Common myeloid progenitor, CD34-positive (primary cell): ENCODE measurements around the gene MB.
"Not testable (repeated sequence)": the region's sequence is repeated elsewhere in the genome, so short reads cannot be mapped to it uniquely, and the experiment has no call there.

Source experiments
- CTCF ChIA-PET: fragments of 350-600 bp; sonication (Branson Sonifier 250); formaldehyde crosslinking; loops from one replicate; lab custom pipeline; 2021; ENCODE audit warnings: antibody characterized with exemption; lab: Charles Lee
- POLR2A ChIA-PET: fragments of 350-600 bp; sonication (Branson Sonifier 250); formaldehyde crosslinking; loops from one replicate; lab custom pipeline; 2021; ENCODE audit warnings: antibody characterized with exemption; lab: Charles Lee
- DNase-seq, 3 donors: peaks; one replicate each; pipeline versions ENCODE4 v3.0.0 to v3.0.0-alpha.2; 2013
- H3K27ac ChIP-seq, 2 experiments: 1 replicate in 1 of 2; 2 replicates in 1 of 2; pipeline ENCODE4 v1.7.0; 2013; ENCODE audit warnings: inconsistent platforms in 2 of 2, low read length in 2 of 2, mild to moderate bottlenecking in 2 of 2, low read depth in 1 of 2, moderate library complexity in 1 of 2; ENCODE audit not compliant: severe bottlenecking in 2 of 2, insufficient read depth in 1 of 2, poor library complexity in 1 of 2
- H3K27me3 ChIP-seq, 5 experiments: replicated peaks in 2 of 5; 1 replicate in 3 of 5; 2 replicates in 2 of 5; pipeline versions ENCODE4 v1.6.1 to v1.7.0; 2013; ENCODE audit warnings: low read length in 4 of 5, mild to moderate bottlenecking in 2 of 5, moderate library complexity in 2 of 5, inconsistent platforms in 1 of 5; ENCODE audit not compliant: insufficient read depth in 5 of 5, control insufficient read depth in 4 of 5
- H3K36me3 ChIP-seq, 4 experiments: 1 replicate in 2 of 4; 2 replicates in 2 of 4; pipeline versions ENCODE4 v1.6.1 to v1.7.0; 2013; ENCODE audit warnings: low read length in 3 of 4, control low read depth in 1 of 4, mild to moderate bottlenecking in 1 of 4; ENCODE audit not compliant: control insufficient read depth in 4 of 4, insufficient read depth in 4 of 4
- H3K4me1 ChIP-seq, 4 experiments: 1 replicate in 3 of 4; 2 replicates in 1 of 4; pipeline versions ENCODE4 v1.6.1 to v1.7.1; 2013; ENCODE audit warnings: low read length in 3 of 4, mild to moderate bottlenecking in 3 of 4, control low read depth in 1 of 4, inconsistent platforms in 1 of 4, moderate library complexity in 1 of 4; ENCODE audit not compliant: control insufficient read depth in 4 of 4, insufficient read depth in 4 of 4; ENCODE audit errors: control extremely low read depth in 1 of 4
- H3K4me3 ChIP-seq, 7 experiments: 1 replicate in 4 of 7; 2 replicates in 3 of 7; pipeline versions ENCODE4 v1.5.1 to v1.7.0; 2013; ENCODE audit warnings: mild to moderate bottlenecking in 7 of 7, low read length in 6 of 7, moderate library complexity in 6 of 7, inconsistent platforms in 2 of 7, low read depth in 2 of 7, control low read depth in 1 of 7; ENCODE audit not compliant: insufficient read depth in 4 of 7, control insufficient read depth in 1 of 7; ENCODE audit errors: extremely low read depth in 1 of 7
- H3K9me3 ChIP-seq, 5 experiments: 1 replicate in 4 of 5; 2 replicates in 1 of 5; pipeline versions ENCODE4 v1.6.1 to v1.7.1; 2013; ENCODE audit warnings: low read length in 4 of 5, mild to moderate bottlenecking in 2 of 5, inconsistent platforms in 1 of 5, low read depth in 1 of 5, moderate library complexity in 1 of 5; ENCODE audit not compliant: control insufficient read depth in 4 of 5, insufficient read depth in 2 of 5; ENCODE audit errors: control extremely low read depth in 1 of 5
- whole genome bisulfite sequencing: methylation state at CpG from one replicate; pipeline ENCODE4 v1.1.5; 2013; ENCODE audit not compliant: insufficient coverage; 5-methylcytosine and 5-hydroxymethylcytosine counted together

MB gene

DNA sequence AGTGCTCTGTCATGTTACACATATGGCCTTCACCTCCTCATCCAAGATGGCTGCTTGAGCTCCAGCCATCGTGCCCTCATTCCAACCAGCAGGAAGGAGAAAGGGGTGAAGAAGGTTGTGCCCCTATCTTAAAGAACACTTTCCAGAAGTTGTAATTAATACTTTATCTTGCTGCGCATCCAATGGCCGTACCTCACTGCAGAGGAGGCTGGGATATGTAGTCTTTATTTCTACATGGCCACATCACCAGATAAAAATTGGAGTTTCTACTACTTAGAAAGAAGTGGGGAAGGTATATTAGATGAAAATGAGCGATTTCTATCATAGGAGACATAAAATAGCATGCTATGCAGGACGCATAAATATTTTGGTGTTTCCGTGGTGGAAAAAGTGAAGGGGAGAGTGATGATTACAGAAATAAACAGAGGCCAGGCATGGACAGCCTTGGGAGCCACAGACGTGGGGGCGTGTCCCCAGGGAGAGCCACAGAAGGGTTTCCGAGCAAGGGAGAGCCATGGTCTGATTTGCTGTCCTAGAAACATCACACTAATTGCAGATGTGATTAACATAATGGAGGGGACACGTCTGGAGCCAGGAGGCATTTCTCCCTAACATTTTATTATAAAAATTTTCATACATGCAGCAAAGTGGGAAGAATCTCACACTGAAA lies 8.8 kb upstream of the MB start:
- peaks cover 0 to 19% (median 17%) of the 10 kb centered on the region in 4 experiments for H3K4me1 ChIP-seq
- POLR2A ChIA-PET: no interaction called here

DNA sequence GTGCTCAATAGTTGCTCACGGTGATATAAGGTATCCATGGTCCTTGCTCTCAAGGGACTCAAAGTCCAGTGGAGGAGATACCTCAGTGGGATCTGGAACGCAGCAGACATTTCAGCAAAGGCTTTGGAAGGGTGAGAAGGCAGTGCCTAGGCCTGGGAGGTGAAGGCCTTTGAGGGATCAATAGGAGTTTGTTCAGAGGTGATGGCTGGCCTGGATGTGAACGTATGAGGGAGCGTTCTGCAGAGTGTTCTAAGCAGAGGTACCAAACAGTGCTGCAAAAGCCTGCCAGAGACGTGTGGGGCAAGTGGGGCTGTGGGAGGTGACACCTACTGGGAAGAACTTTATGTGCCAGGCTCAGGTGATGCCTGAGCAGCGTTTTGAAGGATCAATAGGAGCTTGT lies 7.4 kb upstream of the MB start:
- DNase-seq: no peak
- Histone ChIP-seq H3K27ac (no peak overlapping the region), H3K9me3 (no peaks in the 10 kb centered on the region), H3K27me3 (peaks cover 0 to 12% (median 4%) of the 10 kb centered on the region in 5 experiments), H3K4me3 (no peak overlapping the region), H3K4me1 (peaks cover 0 to 14% (median 13%) of the 10 kb centered on the region in 4 experiments), H3K36me3 (no peaks in the 10 kb centered on the region)
- WGBS: 96% methylated on average over 6 of the region's 6 CpGs
- ChIA-PET CTCF (interaction anchor here (1.4 kb wide), 1 partner anchor 21 kb away, joined by 3 read pairs; no protein-coding TSS in a partner anchor), POLR2A (no interaction called here)

More for the DNA sequence above, 8.8 kb upstream of the MB start:
- WGBS: 76% methylated on average over 5 of the region's 10 CpGs
- Histone ChIP-seq H3K4me3 (no peak overlapping the region), H3K36me3 (no peaks in the 10 kb centered on the region), H3K27ac (no peak overlapping the region), H3K27me3 (peaks cover 0 to 12% (median 4%) of the 10 kb centered on the region in 5 experiments), H3K9me3 (no peaks in the 10 kb centered on the region)
- CTCF ChIA-PET: interaction anchor here (1.0 to 6.2 kb wide), 6 partner anchors 8 to 294 kb away, joined by 3 to 55 read pairs (median 4); partner anchors contain the start of gene MB
- DNase-seq: no peak

DNA sequence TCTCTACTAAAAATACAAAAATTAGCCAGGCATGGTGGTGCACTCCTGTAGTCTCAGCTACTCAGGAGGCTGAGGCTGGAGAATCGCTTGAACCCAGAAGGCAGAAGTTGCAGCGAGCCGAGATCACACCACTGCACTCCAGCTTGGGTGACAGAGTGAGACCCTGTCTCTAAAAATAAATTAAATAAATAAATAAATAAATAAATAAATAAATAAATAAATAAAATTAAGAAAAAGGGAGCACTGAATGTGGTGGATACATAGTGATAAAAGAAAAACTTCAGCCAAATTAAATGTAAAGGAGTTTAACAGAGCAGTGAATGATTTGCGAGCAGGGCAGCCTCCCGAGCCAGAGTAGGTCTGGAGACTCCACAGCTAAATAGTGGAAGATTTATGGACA lies 6.8 kb upstream of the MB start:
- POLR2A ChIA-PET, H3K36me3 ChIP-seq, H3K27ac ChIP-seq, DNase-seq, H3K4me3 ChIP-seq, H3K9me3 ChIP-seq: not testable (repeated sequence)
- CTCF ChIA-PET: interaction anchor here (0.9 to 1.0 kb wide), 2 partner anchors 12 to 273 kb away, joined by 3 to 4 read pairs; no protein-coding TSS in a partner anchor
- Histone ChIP-seq H3K4me1 (peaks cover 0 to 11% (median 9%) of the 10 kb centered on the region in 4 experiments), H3K27me3 (peaks cover 0 to 11% (median 5%) of the 10 kb centered on the region in 5 experiments)
- 94% methylated on average over 2 of the region's 5 CpGs for WGBS

DNA sequence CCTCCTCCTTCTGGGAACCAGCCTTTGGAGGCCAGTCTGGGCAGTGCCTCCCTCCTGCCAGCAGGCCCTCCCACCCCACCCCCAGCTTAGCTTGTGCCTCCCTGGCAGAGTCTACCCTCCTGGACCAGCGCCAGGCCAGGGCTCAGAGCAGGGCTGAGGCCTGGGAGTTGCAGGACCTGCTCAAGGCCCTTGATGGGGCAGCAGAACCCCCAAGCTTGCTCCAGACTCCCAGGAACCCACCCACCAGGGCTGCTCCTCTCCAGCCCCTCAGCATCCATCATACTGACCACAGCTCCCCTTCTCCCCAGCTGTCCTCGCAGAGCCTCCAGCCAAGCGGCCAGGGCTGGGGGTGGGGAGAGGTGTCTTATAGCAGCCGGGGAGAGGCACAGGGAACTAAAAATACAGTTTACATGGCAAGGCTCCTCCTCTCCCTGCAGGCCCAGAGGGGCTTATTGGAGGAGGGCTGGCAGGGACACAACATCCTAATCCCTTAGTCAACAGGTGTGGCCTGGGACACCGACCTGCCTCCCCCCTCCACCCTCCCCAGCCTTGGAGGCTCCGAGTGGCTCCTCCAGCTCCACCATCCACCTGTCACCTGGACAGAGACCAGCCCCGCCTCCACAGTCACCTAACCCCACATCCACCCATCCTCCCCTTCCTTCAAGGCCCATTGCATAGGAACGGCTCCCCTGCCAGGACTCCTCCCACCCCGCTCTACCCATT lies 5.2 kb upstream of the MB start:
- WGBS: 96% methylated on average over 3 of the region's 9 CpGs
- H3K36me3 ChIP-seq: no peaks in the 10 kb centered on the region
- no peak overlapping the region for H3K4me3 ChIP-seq
- peaks cover 0 to 7% (median 4%) of the 10 kb centered on the region in 4 experiments for H3K4me1 ChIP-seq
- POLR2A ChIA-PET: no interaction called here
- CTCF ChIA-PET: interaction anchor here (0.6 to 3.1 kb wide), 8 partner anchors 10 to 300 kb away, joined by 3 to 18 read pairs (median 3); no protein-coding TSS in a partner anchor
- no peaks in the 10 kb centered on the region for H3K9me3 ChIP-seq
- no peak for DNase-seq
- no peak overlapping the region for H3K27ac ChIP-seq
- peaks cover 0 to 8% (median 3%) of the 10 kb centered on the region in 5 experiments for H3K27me3 ChIP-seq

DNA sequence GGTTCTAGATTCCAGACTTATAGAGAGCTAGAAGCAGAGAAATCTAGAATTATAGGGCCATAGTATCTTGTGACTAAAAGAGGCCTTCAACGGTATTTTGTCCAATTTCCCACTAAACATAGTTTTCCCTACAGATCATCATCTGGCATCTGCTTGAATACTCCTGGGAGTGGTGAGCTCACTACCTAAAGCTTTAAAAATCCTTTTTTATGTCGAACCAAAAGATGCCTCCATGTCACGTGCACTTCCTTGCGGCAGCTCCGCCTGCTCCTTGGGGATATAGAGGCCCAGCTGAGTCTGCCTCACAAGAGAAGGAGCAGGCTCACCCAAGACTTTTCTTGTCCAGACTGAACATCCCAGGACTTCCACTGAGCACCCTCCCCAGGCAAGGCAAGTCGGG lies 4.3 kb upstream of the MB start:
- no peak for DNase-seq
- no peak overlapping the region for H3K27ac ChIP-seq
- H3K27me3 ChIP-seq: peaks cover 0 to 8% (median 0%) of the 10 kb centered on the region in 5 experiments
- POLR2A ChIA-PET: interaction anchor here (0.6 kb wide), 1 partner anchor 301 kb away, joined by 3 read pairs; no protein-coding TSS in a partner anchor
- peaks cover 1 to 9% (median 4%) of the 10 kb centered on the region in 4 experiments for H3K4me1 ChIP-seq
- H3K36me3 ChIP-seq: no peaks in the 10 kb centered on the region
- H3K9me3 ChIP-seq: no peaks in the 10 kb centered on the region
- CTCF ChIA-PET: interaction anchor here (0.9 to 3.1 kb wide), 12 partner anchors 9 to 444 kb away, joined by 3 to 18 read pairs (median 4); no protein-coding TSS in a partner anchor
- H3K4me3 ChIP-seq: no peak overlapping the region
- 94% methylated on average over 6 of the region's 6 CpGs for WGBS

DNA sequence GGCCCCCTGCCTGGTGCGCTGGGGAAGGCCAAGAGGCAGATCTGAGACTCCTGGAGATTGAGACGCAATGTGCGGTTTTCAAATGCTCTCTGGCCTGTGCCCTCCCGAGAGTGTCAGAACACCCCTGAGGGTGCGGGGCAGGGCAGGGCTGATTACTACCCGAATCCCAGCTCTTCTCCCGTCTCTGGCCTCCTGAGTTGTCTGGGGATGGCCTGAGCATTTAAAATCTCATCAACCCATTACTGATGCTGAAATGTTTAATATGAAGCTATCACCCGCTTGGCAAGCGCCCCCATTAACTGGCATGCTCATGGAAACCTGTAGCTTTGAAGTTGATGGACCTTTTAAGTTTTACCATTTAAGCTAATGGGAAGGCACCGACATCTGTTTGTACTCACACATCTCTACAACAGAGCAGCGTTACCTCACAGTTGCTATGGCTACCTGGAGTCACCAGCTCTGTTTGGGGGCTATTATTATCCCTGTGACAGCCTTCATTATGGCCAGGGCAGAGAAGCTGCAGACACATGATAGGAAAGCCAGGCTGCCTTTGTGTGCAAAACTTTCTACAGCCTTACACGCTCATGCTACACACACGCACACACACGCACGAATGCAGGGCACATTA lies 3.6 kb upstream of the MB start:
- H3K27me3 ChIP-seq: peaks cover 0 to 8% (median 0%) of the 10 kb centered on the region in 5 experiments
- peak in 2 of 3 donors; percentile 55 to 72 for DNase-seq
- peaks cover 8 to 16% (median 10%) of the 10 kb centered on the region in 4 experiments for H3K4me1 ChIP-seq
- 93% methylated on average over 14 of the region's 15 CpGs for WGBS
- no peak overlapping the region for H3K27ac ChIP-seq
- H3K4me3 ChIP-seq: no peak overlapping the region
- no peaks in the 10 kb centered on the region for H3K36me3 ChIP-seq
- ChIA-PET CTCF (interaction anchor here (0.8 to 3.1 kb wide), 12 partner anchors 8 to 504 kb away, joined by 3 to 18 read pairs (median 4); no protein-coding TSS in a partner anchor), POLR2A (interaction anchor here (0.6 kb wide), 1 partner anchor 302 kb away, joined by 3 read pairs; no protein-coding TSS in a partner anchor)
- H3K9me3 ChIP-seq: no peaks in the 10 kb centered on the region
